PFSK-1 (cell line): ENCODE measurements around the gene FKBP8.

Experiments
- POLR2AphosphoS5 ChIP-seq: IDR thresholded peaks from 2 replicates; pipeline ENCODE4 v1.6.1; 2012; ENCODE audit warnings: low read depth, mild to moderate bottlenecking, control low read depth, low read length, moderate library complexity
- TAF1 ChIP-seq: IDR thresholded peaks from 2 replicates; pipeline ENCODE4 v1.6.1; 2012; ENCODE audit warnings: low read length, control low read depth, borderline replicate concordance; ENCODE audit not compliant: insufficient read depth

DNA sequence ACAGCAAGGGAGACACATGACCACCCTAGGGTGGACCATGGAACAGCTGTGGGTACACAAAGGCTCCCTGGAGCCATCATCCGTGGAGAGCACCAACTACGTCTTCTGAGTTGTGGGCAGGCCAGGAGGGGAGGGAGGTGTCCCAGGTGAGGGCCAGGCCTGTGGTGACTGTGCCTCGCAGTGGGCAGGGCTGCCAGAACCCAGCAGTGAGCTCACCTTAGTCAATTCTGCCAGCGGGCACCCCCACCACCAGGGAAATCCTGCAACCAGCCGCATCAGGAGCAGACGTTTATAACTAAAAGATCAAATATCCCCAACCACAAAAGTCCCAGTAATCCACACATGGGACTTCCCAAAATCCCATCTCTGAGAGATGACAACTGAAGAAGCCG is 41.1 kb downstream of the FKBP8 start:
- TF ChIP-seq TAF1, result no peak
- TF ChIP-seq POLR2AphosphoS5, result no peak
